OCI-LY7 (cell line): Measurements from ENCODE around the gene SBF2.

ENCODE experiments used
- CTCF ChIP-seq: fragments of 200-600 bp; sonication (generic); conservative IDR thresholded peaks from 2 replicates; pipeline ENCODE4 v1.5.1; 2014; ENCODE audit warnings: mild to moderate bottlenecking, antibody characterized with exemption, low read length, moderate library complexity, mixed read lengths
- EZH2phosphoT487 ChIP-seq: fragments of 200-600 bp; sonication (generic); IDR thresholded peaks from 2 replicates; pipeline ENCODE4 v1.6.1; 2018; ENCODE audit warnings: low read depth, borderline replicate concordance, mild to moderate bottlenecking, mixed run types, antibody characterized with exemption, low read length, moderate library complexity, mixed read lengths

GRCh38 chr11:10323793-10324170 is 29.8 kb upstream of the SBF2 start:
- TF ChIP-seq CTCF (no peak), EZH2phosphoT487 (no peak)
